OCI-LY1 (cell line): Measurements from ENCODE around the gene EML6.

Experiments
- EZH2 ChIP-seq: fragments of 200-600 bp; sonication (generic), shearing (Covaris generic); IDR thresholded peaks from 2 replicates; pipeline ENCODE4 v1.8.0; 2017; ENCODE audit warnings: borderline replicate concordance, mixed run types, mild to moderate bottlenecking, antibody characterized with exemption, low read length, moderate library complexity, mixed read lengths
- TF ChIP-seq, protein P1 (sequence below): fragments of 200-600 bp; sonication (generic), shearing (Covaris generic); IDR thresholded peaks from 2 replicates; pipeline ENCODE4 v1.5.1; 2017; ENCODE audit warnings: mild to moderate bottlenecking, antibody characterized with exemption, low read length, moderate library complexity, mixed read lengths

DNA sequence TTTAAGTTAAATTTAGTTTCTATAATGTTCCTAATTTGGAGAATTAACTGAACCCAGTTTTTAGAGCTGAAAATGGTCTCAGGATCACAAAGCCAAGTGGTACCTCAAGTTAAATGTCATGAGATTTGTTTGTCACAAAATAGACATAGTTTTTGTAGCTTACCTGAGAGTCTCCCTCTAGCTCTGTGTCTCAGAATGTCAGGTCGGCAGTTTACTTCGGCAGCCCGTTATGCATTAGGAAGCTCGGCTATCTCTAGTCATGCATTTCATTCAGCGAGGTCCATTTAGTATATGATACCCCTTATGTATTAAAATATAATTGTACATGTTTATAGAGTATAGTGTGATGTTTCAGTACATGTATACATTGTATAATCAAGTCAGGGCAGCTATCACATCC is 155.6 kb downstream of the EML6 start:
- TF ChIP-seq, protein P1, sequence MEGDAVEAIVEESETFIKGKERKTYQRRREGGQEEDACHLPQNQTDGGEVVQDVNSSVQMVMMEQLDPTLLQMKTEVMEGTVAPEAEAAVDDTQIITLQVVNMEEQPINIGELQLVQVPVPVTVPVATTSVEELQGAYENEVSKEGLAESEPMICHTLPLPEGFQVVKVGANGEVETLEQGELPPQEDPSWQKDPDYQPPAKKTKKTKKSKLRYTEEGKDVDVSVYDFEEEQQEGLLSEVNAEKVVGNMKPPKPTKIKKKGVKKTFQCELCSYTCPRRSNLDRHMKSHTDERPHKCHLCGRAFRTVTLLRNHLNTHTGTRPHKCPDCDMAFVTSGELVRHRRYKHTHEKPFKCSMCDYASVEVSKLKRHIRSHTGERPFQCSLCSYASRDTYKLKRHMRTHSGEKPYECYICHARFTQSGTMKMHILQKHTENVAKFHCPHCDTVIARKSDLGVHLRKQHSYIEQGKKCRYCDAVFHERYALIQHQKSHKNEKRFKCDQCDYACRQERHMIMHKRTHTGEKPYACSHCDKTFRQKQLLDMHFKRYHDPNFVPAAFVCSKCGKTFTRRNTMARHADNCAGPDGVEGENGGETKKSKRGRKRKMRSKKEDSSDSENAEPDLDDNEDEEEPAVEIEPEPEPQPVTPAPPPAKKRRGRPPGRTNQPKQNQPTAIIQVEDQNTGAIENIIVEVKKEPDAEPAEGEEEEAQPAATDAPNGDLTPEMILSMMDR: no peak
- TF ChIP-seq EZH2: no peak
